DND-41 (cell line): ENCODE measurements around the gene ITGB1.

Experiments used
- ATAC-seq: fragments of 200-7000 bp; cut with Tn5 transposase; 3 replicates; pipeline ENCODE4 v1.9.1; 2021; ENCODE audit warnings: low read depth; ENCODE audit not compliant: insufficient read depth
- DNase-seq: peaks from one replicate; pipeline ENCODE4 v3.0.0-alpha.2; 2020
- H2AFZ ChIP-seq: 2 replicates; pipeline ENCODE4 v1.6.0; 2012; ENCODE audit warnings: low read depth, low read length
- H3K27ac ChIP-seq: 2 replicates; pipeline ENCODE4 v1.5.1; 2012; ENCODE audit warnings: low read length, inconsistent platforms
- H3K27me3 ChIP-seq: fragments of 200-600 bp; sonication (generic); 2 replicates; pipeline ENCODE4 v1.6.0; 2012; ENCODE audit warnings: low read length, mild to moderate bottlenecking, inconsistent platforms; ENCODE audit not compliant: insufficient read depth, poor library complexity
- H3K36me3 ChIP-seq: 2 replicates; pipeline ENCODE4 v1.5.1; 2012; ENCODE audit warnings: low read length, inconsistent platforms; ENCODE audit not compliant: insufficient read depth
- H3K4me1 ChIP-seq: 2 replicates; pipeline ENCODE4 v1.5.1; 2012; ENCODE audit warnings: mild to moderate bottlenecking, low read length; ENCODE audit not compliant: insufficient read depth
- H3K4me2 ChIP-seq: 2 replicates; pipeline ENCODE4 v1.6.0; 2012; ENCODE audit warnings: mild to moderate bottlenecking, moderate library complexity, low read length, inconsistent platforms; ENCODE audit not compliant: insufficient read depth
- H3K4me3 ChIP-seq, 2 experiments: fragments of 200-600 bp in 1 of 2; shearing (Covaris generic) in 1 of 2; 2 replicates each; pipeline ENCODE4 v1.5.1; 2012 to 2016; ENCODE audit warnings: inconsistent platforms in 2 of 2, low read length in 2 of 2, mild to moderate bottlenecking in 2 of 2, low read depth in 1 of 2, moderate library complexity in 1 of 2
- H3K79me2 ChIP-seq: 2 replicates; pipeline ENCODE4 v1.6.0; 2012; ENCODE audit warnings: low read length, inconsistent platforms; ENCODE audit not compliant: insufficient read depth
- H3K9ac ChIP-seq: 2 replicates; pipeline ENCODE4 v1.6.0; 2012; ENCODE audit warnings: low read depth, mild to moderate bottlenecking, inconsistent platforms, low read length, moderate library complexity
- H3K9me3 ChIP-seq: 2 replicates; pipeline ENCODE4 v1.5.1; 2012; ENCODE audit warnings: low read length, moderate library complexity, mild to moderate bottlenecking, inconsistent platforms; ENCODE audit not compliant: insufficient read depth, severe bottlenecking
- H4K20me1 ChIP-seq: 2 replicates; pipeline ENCODE4 v1.6.0; 2012; ENCODE audit warnings: low read length; ENCODE audit not compliant: insufficient read depth
- EZH2 ChIP-seq: IDR thresholded peaks from 3 replicates; pipeline ENCODE4 v1.6.1; 2012; ENCODE audit warnings: borderline replicate concordance, low read depth, mild to moderate bottlenecking, moderate library complexity, low read length, inconsistent platforms; ENCODE audit not compliant: severe bottlenecking
- TF ChIP-seq, protein P1 (sequence below): IDR thresholded peaks from 2 replicates; pipeline ENCODE4 v1.5.1; 2012; ENCODE audit warnings: borderline replicate concordance, low read length, moderate library complexity, mild to moderate bottlenecking; ENCODE audit not compliant: poor library complexity, severe bottlenecking; ENCODE audit errors: extremely low read depth

The ITGB1 gene

DNA sequence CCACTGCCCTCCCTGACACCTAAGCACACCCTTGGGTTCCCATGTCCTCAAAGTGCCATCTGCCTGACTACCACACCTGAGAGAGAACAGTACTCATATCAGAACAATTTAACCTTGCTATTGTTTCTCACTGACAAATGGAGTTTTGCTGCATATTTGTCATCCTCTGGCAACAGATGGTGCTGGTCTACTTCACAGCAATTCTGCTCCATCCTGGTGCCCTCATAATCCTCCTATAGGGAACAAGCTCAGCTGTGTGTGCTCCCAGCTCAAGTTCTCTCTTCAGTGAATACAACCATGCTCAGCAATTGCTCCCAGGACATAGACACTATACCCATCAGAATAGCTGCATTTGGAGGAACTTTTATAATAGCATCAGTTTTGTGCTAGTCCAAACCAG lies 32.8 kb upstream of the ITGB1 start:
- no peaks in the 10 kb centered on the region for H3K36me3 ChIP-seq
- no peak for ATAC-seq
- H3K4me3 ChIP-seq = no peak overlapping the region
- H3K9me3 ChIP-seq = no peaks in the 10 kb centered on the region
- TF ChIP-seq, protein P1, sequence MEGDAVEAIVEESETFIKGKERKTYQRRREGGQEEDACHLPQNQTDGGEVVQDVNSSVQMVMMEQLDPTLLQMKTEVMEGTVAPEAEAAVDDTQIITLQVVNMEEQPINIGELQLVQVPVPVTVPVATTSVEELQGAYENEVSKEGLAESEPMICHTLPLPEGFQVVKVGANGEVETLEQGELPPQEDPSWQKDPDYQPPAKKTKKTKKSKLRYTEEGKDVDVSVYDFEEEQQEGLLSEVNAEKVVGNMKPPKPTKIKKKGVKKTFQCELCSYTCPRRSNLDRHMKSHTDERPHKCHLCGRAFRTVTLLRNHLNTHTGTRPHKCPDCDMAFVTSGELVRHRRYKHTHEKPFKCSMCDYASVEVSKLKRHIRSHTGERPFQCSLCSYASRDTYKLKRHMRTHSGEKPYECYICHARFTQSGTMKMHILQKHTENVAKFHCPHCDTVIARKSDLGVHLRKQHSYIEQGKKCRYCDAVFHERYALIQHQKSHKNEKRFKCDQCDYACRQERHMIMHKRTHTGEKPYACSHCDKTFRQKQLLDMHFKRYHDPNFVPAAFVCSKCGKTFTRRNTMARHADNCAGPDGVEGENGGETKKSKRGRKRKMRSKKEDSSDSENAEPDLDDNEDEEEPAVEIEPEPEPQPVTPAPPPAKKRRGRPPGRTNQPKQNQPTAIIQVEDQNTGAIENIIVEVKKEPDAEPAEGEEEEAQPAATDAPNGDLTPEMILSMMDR = no peak
- TF ChIP-seq EZH2 = no peak
- H3K79me2 ChIP-seq = no peaks in the 10 kb centered on the region
- no peaks in the 10 kb centered on the region for H3K27me3 ChIP-seq
- no peaks in the 10 kb centered on the region for H4K20me1 ChIP-seq
- no peak overlapping the region for H3K4me2 ChIP-seq
- H3K27ac ChIP-seq = no peak overlapping the region
- no peaks in the 10 kb centered on the region for H3K4me1 ChIP-seq
- H2AFZ ChIP-seq = no peak overlapping the region
- no peak for DNase-seq
- H3K9ac ChIP-seq = no peak overlapping the region

DNA sequence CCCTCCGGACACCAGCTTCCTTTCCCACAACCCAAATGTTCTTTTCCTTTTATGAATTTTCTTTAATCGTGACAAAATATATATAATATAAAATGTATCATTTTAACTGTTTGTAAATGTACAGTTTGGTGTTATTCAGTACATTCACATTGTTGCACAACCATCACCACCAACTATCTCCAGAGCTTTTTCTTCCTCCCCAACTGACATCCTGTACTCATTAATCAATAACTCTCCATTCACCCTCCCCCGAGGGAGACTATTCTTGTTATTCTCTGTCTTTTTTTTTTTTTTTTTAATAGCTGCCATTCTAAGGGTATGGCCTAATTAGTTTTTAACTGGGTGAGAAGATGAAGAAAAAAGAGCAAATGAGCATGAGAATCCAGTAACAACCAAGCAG lies 30.6 kb upstream of the ITGB1 start:
- no peaks in the 10 kb centered on the region for H3K79me2 ChIP-seq
- H3K36me3 ChIP-seq = no peaks in the 10 kb centered on the region
- H3K27ac ChIP-seq = no peak overlapping the region
- no peak overlapping the region for H3K4me3 ChIP-seq
- no peak overlapping the region for H2AFZ ChIP-seq
- no peaks in the 10 kb centered on the region for H4K20me1 ChIP-seq
- no peaks in the 10 kb centered on the region for H3K27me3 ChIP-seq
- no peak overlapping the region for H3K9ac ChIP-seq
- DNase-seq (no peak), ATAC-seq (no peak)
- no peaks in the 10 kb centered on the region for H3K4me1 ChIP-seq
- TF ChIP-seq EZH2 = no peak
- TF ChIP-seq, protein P1 = no peak
- H3K4me2 ChIP-seq = no peak overlapping the region
- H3K9me3 ChIP-seq = no peaks in the 10 kb centered on the region

DNA sequence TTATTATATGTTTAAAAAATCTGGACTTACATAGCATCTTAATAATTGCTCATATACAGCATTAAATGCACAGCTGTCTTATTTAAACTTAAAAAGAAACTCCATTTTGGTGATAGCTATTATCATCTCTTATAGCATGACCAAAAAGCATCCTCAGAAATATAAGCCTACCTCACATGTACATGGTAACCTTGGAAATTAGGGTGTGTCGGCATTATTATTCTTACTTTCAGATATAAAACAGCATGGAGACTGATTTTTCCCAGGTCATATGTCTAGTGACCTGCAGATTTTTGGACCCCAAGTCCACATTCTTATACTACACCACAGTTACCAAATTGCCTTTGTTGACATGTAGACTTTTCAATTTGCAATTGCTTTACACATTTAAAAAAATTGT lies 29.1 kb upstream of the ITGB1 start:
- no peak overlapping the region for H3K4me2 ChIP-seq
- no peak overlapping the region for H3K4me3 ChIP-seq
- no peaks in the 10 kb centered on the region for H3K79me2 ChIP-seq
- ATAC-seq (no peak), DNase-seq (no peak)
- peaks cover under 1% of the 10 kb centered on the region for H3K4me1 ChIP-seq
- H2AFZ ChIP-seq = no peak overlapping the region
- no peak overlapping the region for H3K27ac ChIP-seq
- H3K36me3 ChIP-seq = no peaks in the 10 kb centered on the region
- no peak overlapping the region for H3K9ac ChIP-seq
- H3K9me3 ChIP-seq = no peaks in the 10 kb centered on the region
- no peak for TF ChIP-seq EZH2
- TF ChIP-seq, protein P1 = no peak
- H3K27me3 ChIP-seq = no peaks in the 10 kb centered on the region
- no peaks in the 10 kb centered on the region for H4K20me1 ChIP-seq
